ENCODE measurements around the gene ECHDC1.

ECHDC1 gene

GRCh38 chr6:127288705-127289104, 54.7 kb downstream of the ECHDC1 start:
- in situ Hi-C loops (cut with HindIII; ENCODE audit: low pct_ligation_motif_present, low sequenced_read_pairs), result no loop called here
- H3K27ac ChIP-seq, result no peak overlapping the region
- H3K4me3 ChIP-seq (ENCODE audit: low read depth, low read length), result no peak overlapping the region
- H3K36me3 ChIP-seq (replicated peaks), result peaks cover 26% of the 10 kb centered on the region
- DNase-seq, result no peak
- no peak for TF ChIP-seq CTCF (IDR thresholded peaks at IDR 0.05; ENCODE audit: low read depth, low read length, missing control alignments)
- H3K27me3 ChIP-seq (replicated peaks), result no peaks in the 10 kb centered on the region

GRCh38 chr6:127282184-127282583, 61.2 kb downstream of the ECHDC1 start:
- no peak for TF ChIP-seq CTCF (IDR thresholded peaks at IDR 0.05; ENCODE audit: low read depth, low read length, missing control alignments)
- Histone ChIP-seq H3K36me3 (replicated peaks) (peaks cover 21% of the 10 kb centered on the region), H3K4me3 (ENCODE audit: low read depth, low read length) (no peak overlapping the region), H3K27me3 (replicated peaks) (no peaks in the 10 kb centered on the region), H3K27ac (no peak overlapping the region)
- no peak for DNase-seq
- in situ Hi-C loops (cut with HindIII; ENCODE audit: low pct_ligation_motif_present, low sequenced_read_pairs), result no loop called here

- H3K27me3 ChIP-seq (replicated peaks), result no peaks in the 10 kb centered on the region
- peaks cover 6% of the 10 kb centered on the region for H3K36me3 ChIP-seq (replicated peaks)
- H3K4me3 ChIP-seq (ENCODE audit: low read depth, low read length), result no peak overlapping the region
- no peak for TF ChIP-seq CTCF (IDR thresholded peaks at IDR 0.05; ENCODE audit: low read depth, low read length, missing control alignments)
- H3K27ac ChIP-seq, result no peak overlapping the region
- in situ Hi-C loops (cut with HindIII; ENCODE audit: low pct_ligation_motif_present, low sequenced_read_pairs), result no loop called here
- no peak for DNase-seq
Measured at GRCh38 chr6:127279815-127280214, 63.6 kb downstream of the ECHDC1 start.

- in situ Hi-C loops (cut with HindIII; ENCODE audit: low pct_ligation_motif_present, low sequenced_read_pairs), result no loop called here
- no peak overlapping the region for H3K4me3 ChIP-seq (ENCODE audit: low read depth, low read length)
- TF ChIP-seq CTCF (IDR thresholded peaks at IDR 0.05; ENCODE audit: low read depth, low read length, missing control alignments), result no peak
- H3K27me3 ChIP-seq (replicated peaks), result no peaks in the 10 kb centered on the region
- no peak overlapping the region for H3K27ac ChIP-seq
- peaks cover 6% of the 10 kb centered on the region for H3K36me3 ChIP-seq (replicated peaks)
- DNase-seq, result no peak
Measured at GRCh38 chr6:127277878-127278843, 65.2 kb downstream of the ECHDC1 start.

GRCh38 chr6:127276331-127276730, 67.1 kb downstream of the ECHDC1 start:
- no peak for TF ChIP-seq CTCF (IDR thresholded peaks at IDR 0.05; ENCODE audit: low read depth, low read length, missing control alignments)
- Histone ChIP-seq H3K27me3 (replicated peaks) (no peaks in the 10 kb centered on the region), H3K4me3 (ENCODE audit: low read depth, low read length) (no peak overlapping the region), H3K36me3 (replicated peaks) (peaks cover 2% of the 10 kb centered on the region), H3K27ac (no peak overlapping the region)
- in situ Hi-C loops (cut with HindIII; ENCODE audit: low pct_ligation_motif_present, low sequenced_read_pairs), result no loop called here
- no peak for DNase-seq
